HepG2 (cell line): ENCODE results near the gene RFXAP. TPM values are rescaled to one million over a fixed set of nuclear protein-coding genes. Genes with fewer than 3 reads are reported as not detected.
A peak's percentile ranks its signal among the peaks of the same experiment; 100 is the strongest.

Source experiments
- ARHGAP35 ChIP-seq: sonication (generic); formaldehyde crosslinking; IDR thresholded peaks from 2 replicates; pipeline ENCODE4 v1.9.0; 2022; ENCODE audit warnings: mild to moderate bottlenecking, inconsistent platforms, moderate library complexity, missing genetic modification reagents, borderline replicate concordance
- ATM ChIP-seq: fragments of 450-650 bp; IDR thresholded peaks from 2 replicates; pipeline ENCODE4 v1.7.1; 2017; ENCODE audit warnings: mild to moderate bottlenecking, borderline replicate concordance
- CC2D1A ChIP-seq: sonication (generic); formaldehyde crosslinking; IDR thresholded peaks from 2 replicates; pipeline ENCODE4 v1.8.1; 2023; ENCODE audit warnings: mild to moderate bottlenecking, missing genetic modification reagents
- CCAR2 ChIP-seq: fragments of 200-400 bp; formaldehyde crosslinking; optimal IDR thresholded peaks from 2 replicates; pipeline ENCODE3; 2018; ENCODE audit warnings: low read depth, mild to moderate bottlenecking, low read length, moderate library complexity
- EP300 ChIP-seq, 3 experiments: sonication (generic) in 1 of 3; formaldehyde crosslinking in 1 of 3; IDR thresholded peaks; 2 replicates each; pipeline versions ENCODE4 v1.5.1 to v1.6.1; 2011 to 2020; ENCODE audit warnings: low read depth in 2 of 3, low read length in 2 of 3, borderline replicate concordance in 1 of 3, improper control_type of control experiment in 1 of 3, mild to moderate bottlenecking in 1 of 3, missing genetic modification reagents in 1 of 3, moderate library complexity in 1 of 3
- FOXK2 ChIP-seq: fragments of 450-650 bp; IDR thresholded peaks from 2 replicates; pipeline ENCODE4 v1.6.1; 2016
- MATR3 ChIP-seq: sonication (generic); formaldehyde crosslinking; IDR thresholded peaks from 2 replicates; pipeline ENCODE4 v1.4.0; 2020; ENCODE audit warnings: missing genetic modification reagents
- POLR2A ChIP-seq, 2 experiments: IDR thresholded peaks; 2 replicates each; pipeline ENCODE4 v1.6.1; 2011; ENCODE audit warnings: low read depth in 2 of 2, low read length in 2 of 2, mild to moderate bottlenecking in 1 of 2, moderate library complexity in 1 of 2; ENCODE audit not compliant: insufficient read depth in 1 of 2
- PRMT3 ChIP-seq: sonication (generic); formaldehyde crosslinking; IDR thresholded peaks from 2 replicates; pipeline ENCODE4 v1.8.1; 2022; ENCODE audit warnings: low read depth, mild to moderate bottlenecking, moderate library complexity, missing genetic modification reagents, borderline replicate concordance
- RFXAP ChIP-seq: sonication (generic); formaldehyde crosslinking; IDR thresholded peaks from 2 replicates; pipeline ENCODE4 v1.4.0; 2020; ENCODE audit warnings: missing genetic modification reagents, borderline replicate concordance
- SYNCRIP ChIP-seq: fragments of 200-400 bp; formaldehyde crosslinking; IDR thresholded peaks from 2 replicates; pipeline ENCODE4 v1.6.1; 2018; ENCODE audit warnings: mild to moderate bottlenecking, low read depth, low read length; ENCODE audit not compliant: insufficient read depth
- TGIF2 ChIP-seq: IDR thresholded peaks from 2 replicates; pipeline ENCODE4 v1.6.1; 2016; ENCODE audit warnings: control low read depth, missing compliant biosample characterization
- ZEB1 ChIP-seq: IDR thresholded peaks from 2 replicates; pipeline ENCODE4 v1.6.1; 2012; ENCODE audit warnings: mild to moderate bottlenecking, low read depth, inconsistent platforms; ENCODE audit not compliant: insufficient replicate concordance
- ZNF101 ChIP-seq: sonication (generic); formaldehyde crosslinking; IDR thresholded peaks from 2 replicates; pipeline ENCODE4 v1.4.0; 2020; ENCODE audit warnings: mild to moderate bottlenecking, low read depth, missing genetic modification reagents, borderline replicate concordance
- ZNF253 ChIP-seq: sonication (generic); formaldehyde crosslinking; IDR thresholded peaks from 2 replicates; pipeline ENCODE4 v1.8.0; 2022; ENCODE audit warnings: mild to moderate bottlenecking, missing genetic modification reagents, borderline replicate concordance
- ZNF589 ChIP-seq: sonication (generic); formaldehyde crosslinking; conservative IDR thresholded peaks from 2 replicates; pipeline ENCODE4 v1.8.0; 2022; ENCODE audit warnings: mild to moderate bottlenecking, moderate library complexity, missing genetic modification reagents
- polyA plus RNA-seq, 8 experiments: library from polyadenylated mRNA; depleted of rRNA in 3 of 8; stranded (reverse) in 7 of 8; unstranded in 1 of 8; fragments of >200 nt; fragmentation: Illumina TruSeq in 4 of 8; extraction: Trizol in 4 of 8; gene quantifications; 2 replicates each; pipeline versions ENCODE4 v1.2.1 to v1.2.3, GENCODE V29; 2011 to 2016; ENCODE audit warnings: low read depth in 4 of 8, missing spikeins in 1 of 8, mixed read lengths in 1 of 8; ENCODE audit not compliant: insufficient read depth in 1 of 8
- total RNA-seq, 5 experiments: library from RNA; depleted of rRNA; stranded (reverse); fragments of >200 nt; fragmentation: Illumina TruSeq; extraction: Trizol; gene quantifications; 2 replicates each; pipeline ENCODE4 v1.2.3, GENCODE V29; 2016; ENCODE audit warnings: low read depth in 1 of 5
- TF ChIP-seq, protein P1 (sequence below): sonication (generic); formaldehyde crosslinking; IDR thresholded peaks from 2 replicates; pipeline ENCODE4 v1.4.0; 2020; ENCODE audit warnings: mild to moderate bottlenecking, missing genetic modification reagents
- TF ChIP-seq, protein P2 (sequence below): sonication (generic); formaldehyde crosslinking; IDR thresholded peaks from 2 replicates; pipeline ENCODE4 v1.4.0; 2020; ENCODE audit warnings: missing genetic modification reagents, borderline replicate concordance
- TF ChIP-seq, protein P3 (sequence below): IDR thresholded peaks from 2 replicates; pipeline ENCODE4 v1.6.1; 2016

The RFXAP gene
- total and polyA plus RNA-seq, 2 of the 13 experiments (the other 11 are each of a cell fraction or from before 2014, with no cell fraction given) = 1.8 to 7.9 TPM

DNA sequence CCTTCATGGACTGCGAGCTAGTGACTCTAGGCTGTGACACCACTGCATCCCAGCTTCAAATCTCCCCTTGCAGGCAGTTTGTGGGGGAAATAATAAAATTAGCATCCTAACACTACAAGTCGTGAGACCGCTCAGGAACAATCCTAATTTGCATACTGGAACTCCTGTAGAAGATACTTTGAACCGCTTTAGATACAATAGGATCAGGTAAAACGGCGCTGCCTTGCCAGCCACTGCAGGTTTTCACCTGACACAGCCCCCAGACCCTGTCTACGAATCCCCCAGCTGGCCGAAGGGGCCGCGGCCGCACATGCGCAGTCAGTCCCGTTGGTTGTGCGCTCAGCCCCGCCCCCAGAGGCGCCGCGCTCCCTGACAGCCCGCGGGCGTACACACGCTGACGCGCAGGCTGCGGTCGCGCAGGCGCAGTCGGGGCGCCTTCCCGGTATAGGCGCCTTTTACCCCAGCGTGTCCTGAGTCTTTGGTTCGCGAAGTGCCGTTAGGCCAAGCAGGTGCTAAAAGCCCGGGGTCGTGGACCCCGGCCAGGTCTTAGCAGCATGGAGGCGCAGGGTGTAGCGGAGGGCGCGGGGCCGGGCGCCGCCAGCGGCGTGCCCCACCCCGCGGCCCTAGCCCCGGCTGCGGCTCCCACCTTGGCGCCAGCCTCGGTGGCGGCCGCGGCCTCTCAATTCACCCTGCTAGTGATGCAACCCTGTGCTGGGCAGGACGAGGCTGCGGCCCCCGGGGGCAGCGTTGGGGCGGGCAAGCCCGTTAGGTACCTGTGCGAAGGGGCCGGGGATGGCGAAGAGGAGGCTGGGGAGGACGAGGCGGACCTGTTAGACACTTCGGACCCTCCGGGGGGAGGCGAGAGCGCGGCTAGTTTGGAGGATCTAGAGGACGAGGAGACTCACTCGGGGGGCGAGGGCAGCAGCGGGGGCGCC, at the start of gene RFXAP (continued):
- no peak for TF ChIP-seq CC2D1A (CRISPR knock-in tag)
- no peak for TF ChIP-seq ZNF589 (CRISPR knock-in tag)
- TF ChIP-seq ATM = no peak
- no peak for TF ChIP-seq PRMT3 (CRISPR knock-in tag)
- no peak for TF ChIP-seq ZNF253 (CRISPR knock-in tag)
- TF ChIP-seq CCAR2 = no peak
- TF ChIP-seq RFXAP = no peak
- no peak for TF ChIP-seq MATR3 (CRISPR knock-in tag)
- TF ChIP-seq, protein P1, sequence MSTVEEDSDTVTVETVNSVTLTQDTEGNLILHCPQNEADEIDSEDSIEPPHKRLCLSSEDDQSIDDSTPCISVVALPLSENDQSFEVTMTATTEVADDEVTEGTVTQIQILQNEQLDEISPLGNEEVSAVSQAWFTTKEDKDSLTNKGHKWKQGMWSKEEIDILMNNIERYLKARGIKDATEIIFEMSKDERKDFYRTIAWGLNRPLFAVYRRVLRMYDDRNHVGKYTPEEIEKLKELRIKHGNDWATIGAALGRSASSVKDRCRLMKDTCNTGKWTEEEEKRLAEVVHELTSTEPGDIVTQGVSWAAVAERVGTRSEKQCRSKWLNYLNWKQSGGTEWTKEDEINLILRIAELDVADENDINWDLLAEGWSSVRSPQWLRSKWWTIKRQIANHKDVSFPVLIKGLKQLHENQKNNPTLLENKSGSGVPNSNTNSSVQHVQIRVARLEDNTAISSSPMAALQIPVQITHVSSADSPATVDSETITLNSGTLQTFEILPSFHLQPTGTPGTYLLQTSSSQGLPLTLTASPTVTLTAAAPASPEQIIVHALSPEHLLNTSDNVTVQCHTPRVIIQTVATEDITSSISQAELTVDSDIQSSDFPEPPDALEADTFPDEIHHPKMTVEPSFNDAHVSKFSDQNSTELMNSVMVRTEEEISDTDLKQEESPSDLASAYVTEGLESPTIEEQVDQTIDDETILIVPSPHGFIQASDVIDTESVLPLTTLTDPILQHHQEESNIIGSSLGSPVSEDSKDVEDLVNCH = no peak
- TF ChIP-seq ARHGAP35 (CRISPR knock-in tag) = peak; percentile 21; the same call in 1 of the 2 replicates
- TF ChIP-seq, protein P2, sequence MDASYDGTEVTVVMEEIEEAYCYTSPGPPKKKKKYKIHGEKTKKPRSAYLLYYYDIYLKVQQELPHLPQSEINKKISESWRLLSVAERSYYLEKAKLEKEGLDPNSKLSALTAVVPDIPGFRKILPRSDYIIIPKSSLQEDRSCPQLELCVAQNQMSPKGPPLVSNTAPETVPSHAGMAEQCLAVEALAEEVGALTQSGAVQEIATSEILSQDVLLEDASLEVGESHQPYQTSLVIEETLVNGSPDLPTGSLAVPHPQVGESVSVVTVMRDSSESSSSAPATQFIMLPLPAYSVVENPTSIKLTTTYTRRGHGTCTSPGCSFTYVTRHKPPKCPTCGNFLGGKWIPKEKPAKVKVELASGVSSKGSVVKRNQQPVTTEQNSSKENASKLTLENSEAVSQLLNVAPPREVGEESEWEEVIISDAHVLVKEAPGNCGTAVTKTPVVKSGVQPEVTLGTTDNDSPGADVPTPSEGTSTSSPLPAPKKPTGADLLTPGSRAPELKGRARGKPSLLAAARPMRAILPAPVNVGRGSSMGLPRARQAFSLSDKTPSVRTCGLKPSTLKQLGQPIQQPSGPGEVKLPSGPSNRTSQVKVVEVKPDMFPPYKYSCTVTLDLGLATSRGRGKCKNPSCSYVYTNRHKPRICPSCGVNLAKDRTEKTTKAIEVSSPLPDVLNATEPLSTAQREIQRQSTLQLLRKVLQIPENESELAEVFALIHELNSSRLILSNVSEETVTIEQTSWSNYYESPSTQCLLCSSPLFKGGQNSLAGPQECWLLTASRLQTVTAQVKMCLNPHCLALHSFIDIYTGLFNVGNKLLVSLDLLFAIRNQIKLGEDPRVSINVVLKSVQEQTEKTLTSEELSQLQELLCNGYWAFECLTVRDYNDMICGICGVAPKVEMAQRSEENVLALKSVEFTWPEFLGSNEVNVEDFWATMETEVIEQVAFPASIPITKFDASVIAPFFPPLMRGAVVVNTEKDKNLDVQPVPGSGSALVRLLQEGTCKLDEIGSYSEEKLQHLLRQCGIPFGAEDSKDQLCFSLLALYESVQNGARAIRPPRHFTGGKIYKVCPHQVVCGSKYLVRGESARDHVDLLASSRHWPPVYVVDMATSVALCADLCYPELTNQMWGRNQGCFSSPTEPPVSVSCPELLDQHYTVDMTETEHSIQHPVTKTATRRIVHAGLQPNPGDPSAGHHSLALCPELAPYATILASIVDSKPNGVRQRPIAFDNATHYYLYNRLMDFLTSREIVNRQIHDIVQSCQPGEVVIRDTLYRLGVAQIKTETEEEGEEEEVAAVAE (CRISPR knock-in tag) = no peak
- TF ChIP-seq ZEB1 = no peak
- TF ChIP-seq, protein P3, sequence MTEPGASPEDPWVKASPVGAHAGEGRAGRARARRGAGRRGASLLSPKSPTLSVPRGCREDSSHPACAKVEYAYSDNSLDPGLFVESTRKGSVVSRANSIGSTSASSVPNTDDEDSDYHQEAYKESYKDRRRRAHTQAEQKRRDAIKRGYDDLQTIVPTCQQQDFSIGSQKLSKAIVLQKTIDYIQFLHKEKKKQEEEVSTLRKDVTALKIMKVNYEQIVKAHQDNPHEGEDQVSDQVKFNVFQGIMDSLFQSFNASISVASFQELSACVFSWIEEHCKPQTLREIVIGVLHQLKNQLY = no peak
- TF ChIP-seq FOXK2 = no peak; the same call in 1 of the 2 replicates
- TF ChIP-seq SYNCRIP = no peak
- TF ChIP-seq EP300 (IDR thresholded peaks at IDR 0.05; ENCODE audit: low read depth in 2 of 2, low read length in 2 of 2) = no peak
- TF ChIP-seq EP300 (CRISPR knock-in tag; IDR thresholded peaks at IDR 0.05; ENCODE audit: borderline replicate concordance) = no peak
- no peak for TF ChIP-seq TGIF2 (CRISPR knock-in tag)
- no peak for TF ChIP-seq ZNF101 (CRISPR knock-in tag)
- peak; percentile 62 to 78 for TF ChIP-seq POLR2A (IDR thresholded peaks at IDR 0.05; ENCODE audit: insufficient read depth in 1 of 2, low read depth in 2 of 2, low read length in 2 of 2)
